Transverse colon (tissue), 3 donors: ENCODE results near the gene MRPL48.

ENCODE experiments used
- CTCF ChIP-seq, 5 experiments: fragments of 200-600 bp in 3 of 5; fragments of 450-650 bp in 2 of 5; sonication (generic) in 3 of 5; IDR thresholded peaks; 1 replicate in 2 of 5; 2 replicates in 3 of 5; pipeline ENCODE4 v1.5.1; 2016 to 2017; ENCODE audit warnings: antibody characterized with exemption in 5 of 5, inconsistent platforms in 3 of 5, mild to moderate bottlenecking in 2 of 5, moderate library complexity in 1 of 5
- EP300 ChIP-seq: sonication (generic); formaldehyde crosslinking; IDR thresholded peaks from one replicate; pipeline ENCODE4 v1.6.1; 2017; ENCODE audit warnings: antibody characterized with exemption, low read depth
- POLR2A ChIP-seq: fragments of 450-650 bp; IDR thresholded peaks from one replicate; pipeline ENCODE4 v1.6.1; 2016; ENCODE audit warnings: antibody characterized with exemption, mild to moderate bottlenecking, moderate library complexity

- TF ChIP-seq CTCF (IDR thresholded peaks at IDR 0.05) (no peak), POLR2A (no peak), EP300 (no peak)
Observed at GRCh38 chr11:73795925-73796632, 8.4 kb downstream of the MRPL48 start.
